Stimulated activated CD4-positive, alpha-beta T cell treated with anti-CD3 and anti-CD28 coated beads, Interleukin-1b, Interleukin-23, amount 100 ng/mL, for 1 hour (primary cell): ENCODE data around the gene C11orf21.

Experiments used
- DNase-seq, 2 donors: peaks; one replicate each; pipeline ENCODE4 v3.0.0-alpha.2; 2020; ENCODE audit warnings: low read depth in 2 of 2

The C11orf21 gene

DNA sequence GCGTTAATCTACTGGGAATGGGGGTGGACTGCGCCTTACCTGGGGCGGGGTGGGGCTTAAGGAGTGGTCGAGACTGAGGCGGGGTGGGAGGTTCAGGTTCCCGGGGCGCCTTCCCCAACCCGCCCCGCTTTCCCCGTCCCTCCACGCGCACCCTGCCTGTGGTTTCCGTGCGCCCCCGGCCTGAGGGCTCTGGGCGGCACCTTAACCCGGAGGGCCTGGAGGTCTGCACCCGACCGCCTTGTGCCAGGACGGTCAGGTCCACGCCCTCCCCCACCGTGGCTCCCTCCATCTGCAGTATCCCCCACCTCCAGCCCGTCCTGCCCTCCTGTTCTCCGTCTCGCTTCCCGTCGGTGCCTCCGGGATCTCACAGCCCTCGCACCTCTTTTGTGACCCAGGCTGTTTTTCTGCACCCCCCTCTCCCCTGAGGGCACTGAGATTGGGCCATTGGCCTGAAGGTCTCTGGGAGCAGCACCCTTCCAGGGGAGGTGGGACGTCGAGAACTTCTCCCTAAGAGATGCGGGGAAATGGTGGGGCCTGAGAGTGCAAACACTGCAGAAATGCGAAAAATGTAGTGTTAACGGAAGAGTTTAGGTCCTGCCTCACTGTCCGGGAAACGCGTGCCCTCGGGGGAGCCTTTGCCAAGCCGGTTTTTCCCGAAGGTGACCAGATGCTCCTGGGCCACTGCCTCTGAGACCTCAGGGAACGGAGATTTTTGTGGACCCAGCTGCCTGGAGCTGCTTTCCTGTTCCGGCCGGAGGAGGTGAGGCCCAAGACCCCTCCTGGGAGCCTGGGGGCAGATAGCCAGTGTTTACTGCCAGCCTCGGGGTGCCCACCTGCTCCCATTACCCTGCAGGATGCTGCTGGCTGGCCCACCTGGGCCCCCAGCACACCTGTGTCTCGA lies 30.1 kb downstream of the C11orf21 start:
- no peak for DNase-seq

DNA sequence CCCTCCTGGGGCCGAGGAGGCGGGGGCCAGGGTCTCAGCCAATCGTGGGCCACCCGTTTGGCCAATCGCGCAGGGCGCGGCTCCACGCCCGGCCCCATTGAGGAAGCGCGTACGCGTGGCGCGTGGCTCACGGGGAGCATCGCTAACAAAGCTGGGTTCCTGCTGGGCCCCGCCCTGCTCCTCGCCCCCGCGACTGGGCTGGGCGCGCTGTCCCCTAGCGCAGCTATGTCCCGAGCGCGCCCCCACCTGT lies 30.7 kb downstream of the C11orf21 start:
- no peak for DNase-seq

DNA sequence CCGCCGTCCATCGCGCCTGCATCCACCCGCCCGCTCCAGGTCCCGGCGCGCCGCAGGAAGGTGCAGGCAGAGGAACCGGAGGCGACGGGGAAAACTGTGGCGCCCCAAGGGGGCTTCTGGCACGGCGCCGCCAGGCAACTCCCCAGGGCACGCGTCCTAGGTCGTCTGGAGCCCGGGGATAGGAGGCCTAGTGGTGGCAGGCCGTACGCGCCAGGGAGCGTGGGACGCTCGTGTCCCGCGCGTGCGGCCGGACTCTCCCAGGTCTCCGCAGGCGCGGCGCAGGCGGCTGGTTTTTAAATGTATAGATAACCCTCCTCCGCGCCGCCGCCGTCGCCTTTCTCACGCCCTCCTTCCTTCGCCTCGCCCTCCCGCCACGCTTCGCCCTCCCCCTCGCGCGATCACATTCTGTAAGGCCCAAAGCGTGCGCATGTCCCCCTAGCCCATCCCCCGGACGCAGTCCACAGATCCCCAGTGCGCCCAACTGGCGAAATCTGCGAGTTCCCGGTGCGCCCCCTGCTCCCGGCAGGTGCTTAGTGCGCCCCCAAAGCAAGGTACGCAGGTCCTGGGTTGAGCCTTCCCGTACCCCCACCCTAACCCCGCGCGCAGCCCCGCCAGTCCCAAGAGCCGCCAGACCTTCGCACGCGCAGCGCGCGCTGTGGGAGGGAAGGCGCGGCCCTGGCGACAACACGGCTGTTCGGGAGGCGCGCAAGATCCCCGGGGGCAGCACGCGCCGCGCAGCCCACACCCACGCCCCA lies 31.2 kb downstream of the C11orf21 start, which contains the start of gene ASCL2:
Gene ASCL2 (minus strand): TSS at position 267 of the 755 bp plus-strand sequence. CDS start 256 bp downstream, at position 11.
- DNase-seq = no peak

DNA sequence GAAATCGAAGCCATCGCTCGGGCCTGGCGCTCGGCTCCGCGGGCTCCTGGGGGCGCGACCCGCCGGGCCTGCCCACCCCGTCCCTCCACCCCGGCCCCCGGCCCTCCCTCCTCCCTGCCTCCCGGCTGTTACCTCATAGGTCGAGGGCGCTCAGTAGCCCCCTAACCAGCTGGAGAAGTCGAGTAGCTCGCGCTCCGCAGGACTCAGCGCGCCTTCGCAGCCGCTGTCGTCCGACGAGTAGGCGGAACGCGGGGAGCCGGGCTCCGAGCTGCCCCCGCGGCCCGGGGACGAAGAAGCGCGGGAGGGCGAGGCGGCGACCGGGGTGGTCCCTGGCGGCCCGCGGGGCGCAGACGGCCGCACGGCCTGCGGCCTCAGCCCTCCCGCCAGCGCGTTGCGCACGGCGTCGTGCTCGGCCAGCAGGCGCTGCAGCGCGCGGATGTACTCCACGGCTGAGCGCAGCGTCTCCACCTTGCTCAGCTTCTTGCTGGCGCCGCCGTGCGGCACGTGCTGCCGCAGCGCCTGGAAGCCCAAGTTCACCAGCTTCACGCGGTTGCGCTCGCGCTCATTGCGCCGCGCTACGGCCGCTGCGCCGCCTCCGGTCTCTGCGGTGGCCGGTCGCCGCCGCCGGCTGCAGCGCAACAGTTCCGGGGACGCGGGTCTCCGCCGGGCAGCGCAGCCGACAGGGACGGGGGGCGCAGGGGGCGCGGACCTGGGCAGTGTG lies 32.0 kb downstream of the C11orf21 start:
- DNase-seq = no peak

DNA sequence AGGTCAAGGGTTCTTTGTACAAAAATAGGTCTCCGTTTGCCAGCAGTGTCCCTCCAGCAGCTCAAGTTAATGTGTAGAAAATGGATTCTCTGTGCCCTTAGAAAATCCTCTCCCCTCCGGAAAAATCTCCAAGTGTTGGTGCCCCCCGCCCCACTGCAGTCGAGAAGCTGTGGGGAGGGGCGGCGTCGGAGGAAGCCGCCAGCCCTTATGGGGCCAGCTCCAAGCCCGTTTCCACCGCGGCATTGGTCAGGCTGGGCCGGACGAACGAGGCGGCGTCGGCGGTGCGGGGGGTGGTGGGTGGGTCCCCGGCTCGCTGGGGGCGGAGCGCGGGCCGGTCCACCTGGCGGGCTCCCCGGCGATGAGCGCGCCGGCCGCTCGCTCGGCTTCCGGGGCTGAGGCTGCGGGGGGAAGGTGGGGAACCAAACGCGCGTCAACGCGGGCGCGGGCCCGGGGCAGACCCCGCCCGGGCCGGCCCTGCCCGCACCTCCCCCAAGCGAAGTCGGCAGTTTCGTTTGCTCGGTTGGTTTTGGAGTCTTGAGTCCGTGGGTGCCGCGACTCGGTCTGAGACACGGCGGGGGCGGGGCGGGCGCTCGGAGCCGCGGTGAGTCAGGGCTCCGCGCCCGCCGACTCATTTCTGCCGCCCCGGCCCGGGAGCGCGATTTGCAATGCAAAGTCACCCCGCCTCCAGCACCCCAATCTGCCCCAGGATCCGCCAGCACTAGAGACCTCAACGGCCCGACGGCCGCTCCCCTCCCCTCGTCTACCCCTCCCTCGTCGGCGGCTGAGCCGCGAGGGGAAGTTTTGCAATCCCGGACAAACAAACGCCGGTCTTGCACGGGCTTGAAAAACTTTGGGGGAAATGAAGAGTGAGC lies 32.8 kb downstream of the C11orf21 start:
- peak; percentile 17 to 73 for DNase-seq

DNA sequence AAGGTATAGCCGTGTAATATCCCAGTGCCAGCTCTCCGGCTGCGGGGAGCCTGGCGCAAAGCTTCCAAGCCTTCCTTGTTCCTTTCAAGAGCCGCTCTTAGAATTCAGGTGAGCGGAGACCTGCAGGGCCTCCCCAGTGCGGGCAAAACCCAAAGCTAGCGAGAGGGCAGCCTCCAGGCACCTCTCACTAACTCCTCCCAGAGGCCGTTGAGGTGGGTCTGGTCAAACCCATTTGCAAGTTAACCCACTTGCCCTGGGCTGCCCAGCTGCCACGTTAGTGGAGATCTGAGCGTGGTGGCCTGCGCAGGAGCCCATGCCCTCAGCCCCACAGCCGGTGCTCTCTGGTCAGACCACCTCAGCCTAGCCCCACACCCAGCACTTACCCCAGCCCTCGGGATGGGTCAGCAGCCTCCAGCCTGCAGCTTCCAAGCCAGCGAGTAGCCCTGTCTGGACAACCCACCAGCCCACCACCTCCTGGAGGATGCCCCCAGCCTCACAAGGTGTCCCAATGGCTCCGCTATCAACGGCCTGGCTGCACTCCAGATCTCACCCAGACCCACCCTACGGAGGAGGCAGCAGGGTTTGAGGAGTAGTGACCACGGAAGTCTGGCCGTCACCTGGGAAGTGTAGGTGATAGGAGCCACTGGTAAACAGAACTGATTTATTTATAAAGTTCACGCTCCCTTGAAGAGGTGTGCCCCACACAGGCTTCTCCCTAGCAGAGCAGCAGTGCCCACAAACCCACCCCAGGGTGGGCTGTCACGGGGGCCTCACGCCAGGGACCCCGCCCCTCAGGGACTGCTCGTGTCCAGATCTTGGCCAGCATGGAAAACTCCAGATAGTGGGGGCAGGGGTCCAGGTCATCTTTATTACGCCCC lies 33.6 kb downstream of the C11orf21 start:
- DNase-seq = no peak

DNA sequence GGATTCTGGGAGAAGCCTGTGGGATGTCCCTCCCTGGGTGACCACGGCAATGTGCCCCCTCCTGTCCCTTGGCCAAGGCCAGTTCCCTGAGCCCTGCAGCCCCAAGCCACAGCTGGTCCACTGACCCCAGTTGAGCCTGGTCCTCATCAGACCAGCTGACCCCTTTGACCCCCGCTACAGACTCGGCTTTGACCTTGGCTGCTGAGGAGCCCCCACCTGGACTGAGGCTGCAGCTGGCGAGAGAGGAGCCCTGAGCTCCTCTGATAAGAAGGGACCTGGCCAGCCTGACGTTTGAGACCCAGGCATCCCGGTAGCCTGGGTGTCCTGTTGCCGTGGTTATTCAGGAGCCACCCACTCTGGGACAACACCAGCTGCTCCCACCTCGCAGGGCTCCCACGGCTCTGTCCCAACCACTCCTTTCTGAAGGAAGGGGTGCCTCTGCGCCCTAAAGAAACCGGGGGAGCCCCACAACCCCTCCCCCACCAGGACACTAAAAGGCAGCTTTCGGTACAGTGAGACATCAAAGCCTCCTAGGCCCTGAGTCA lies 34.3 kb downstream of the C11orf21 start:
- DNase-seq = no peak

DNA sequence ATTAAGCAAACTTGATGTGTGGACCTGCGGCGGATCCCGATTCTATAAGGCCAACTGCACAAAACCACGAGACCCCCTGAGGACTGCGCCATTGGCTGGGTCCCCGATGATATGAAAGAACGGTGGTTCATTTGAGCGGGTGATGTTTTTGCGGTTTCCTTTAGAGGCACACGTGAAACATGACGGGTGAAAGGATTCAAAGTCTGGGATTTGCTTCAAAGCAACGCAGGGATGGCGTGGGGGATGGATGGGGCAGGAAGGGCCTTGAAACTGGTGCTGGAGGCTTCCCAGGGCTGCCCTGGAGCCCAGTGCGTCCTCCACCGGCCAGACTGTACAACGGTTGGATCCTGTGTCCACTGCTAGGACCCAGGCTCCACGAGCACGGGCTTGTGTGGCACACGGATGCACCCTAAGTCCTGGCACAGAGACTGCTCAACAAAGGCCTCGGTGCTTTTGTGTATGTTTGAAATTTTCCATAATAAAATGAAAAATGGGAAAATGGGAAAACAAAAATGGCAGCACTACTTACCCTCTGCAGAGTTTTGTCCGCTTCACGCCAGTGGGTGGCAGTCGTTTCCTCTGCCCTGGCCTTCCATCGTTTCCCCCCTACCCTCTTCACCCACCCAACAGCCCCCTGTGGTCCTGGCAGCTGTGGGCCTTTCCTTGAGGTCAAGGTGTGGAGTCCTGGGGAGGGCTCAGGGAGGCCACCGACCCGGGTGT lies 35.0 kb downstream of the C11orf21 start:
- DNase-seq = no peak

DNA sequence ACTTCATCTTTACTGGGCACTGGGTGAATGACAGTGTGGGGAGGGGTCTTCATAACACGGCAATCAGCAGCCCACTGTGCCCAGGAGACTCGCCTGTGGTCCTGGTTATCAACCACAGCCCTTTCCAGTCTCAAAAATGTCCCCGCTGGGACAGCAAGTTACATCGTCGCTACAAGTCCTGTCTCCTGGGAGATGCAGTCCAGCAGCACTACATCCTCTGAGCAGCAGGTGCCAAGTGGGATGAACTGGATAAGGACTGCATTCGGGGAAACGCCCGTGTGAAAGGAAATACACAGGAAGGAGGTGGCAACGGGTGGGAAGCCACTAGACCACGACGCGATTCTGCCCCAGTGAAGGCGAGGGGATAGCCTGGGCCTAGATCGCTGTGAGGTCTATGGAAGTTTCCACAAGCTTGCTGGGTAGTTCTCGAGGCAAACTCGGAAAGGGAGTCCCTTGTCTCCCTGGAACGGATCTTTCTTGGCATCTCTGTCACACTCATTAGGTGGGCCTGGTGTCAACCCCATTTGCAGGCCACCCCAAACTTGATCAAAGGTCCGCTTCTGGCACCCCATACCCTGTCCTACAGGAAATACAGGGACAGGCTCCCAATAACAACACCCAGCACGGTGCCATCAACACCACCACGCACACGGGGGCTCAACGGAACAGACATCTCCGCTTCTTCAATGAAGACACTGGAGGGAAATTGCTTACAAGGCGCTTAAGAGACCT lies 35.7 kb downstream of the C11orf21 start:
- DNase-seq = no peak

DNA sequence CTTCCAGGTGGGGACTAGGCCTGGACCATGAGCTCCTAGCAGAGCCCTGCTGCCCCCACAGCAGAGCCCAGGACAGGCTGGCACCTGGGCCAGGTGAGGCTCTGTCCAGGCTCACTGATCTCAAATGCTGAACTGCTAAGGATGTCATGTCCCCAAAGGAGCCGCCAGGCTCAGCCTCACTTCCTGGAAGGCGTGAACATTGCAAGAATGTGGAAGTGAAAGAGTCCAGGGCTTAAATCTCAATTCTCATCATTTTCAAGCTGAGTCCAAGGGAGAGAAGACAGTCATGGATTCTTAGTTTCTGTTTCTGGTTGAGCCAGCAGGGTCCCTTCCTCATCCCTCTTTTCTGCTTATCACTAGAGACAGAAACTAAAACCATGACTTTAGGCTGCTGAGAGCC lies 36.3 kb downstream of the C11orf21 start:
- no peak for DNase-seq

DNA sequence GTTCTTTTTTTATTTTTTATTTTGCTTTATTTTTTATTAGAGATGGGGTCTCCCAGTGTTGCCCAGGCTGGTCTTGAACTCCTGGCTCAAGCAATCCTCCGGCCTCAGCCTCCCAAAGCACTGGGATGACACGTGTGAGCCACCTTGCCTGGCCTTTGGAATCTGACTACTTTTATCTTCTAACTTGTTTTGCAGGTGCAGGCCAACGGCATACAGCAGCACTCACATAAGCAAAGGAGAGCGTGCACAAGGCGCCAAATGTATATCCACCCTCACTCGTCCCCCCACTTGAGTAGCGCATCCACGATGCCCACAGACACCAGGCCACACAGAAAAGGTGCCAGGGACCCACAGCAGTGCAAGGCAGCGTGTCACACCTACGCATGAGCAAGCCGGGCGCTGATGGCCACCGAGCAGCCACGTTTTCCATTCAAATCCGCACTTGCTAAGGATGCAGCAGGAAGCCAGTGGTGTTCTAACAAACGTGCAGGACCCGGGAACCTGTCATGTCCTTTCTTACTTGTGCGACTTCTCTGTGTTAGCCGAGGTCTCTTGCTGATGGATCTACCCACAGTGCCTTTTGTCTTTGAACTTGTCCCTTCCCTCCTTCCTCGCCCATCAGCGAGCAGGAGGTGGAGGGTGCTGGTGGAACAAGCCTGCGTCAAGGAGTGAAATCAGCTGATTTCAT lies 37.2 kb downstream of the C11orf21 start:
- DNase-seq = no peak

DNA sequence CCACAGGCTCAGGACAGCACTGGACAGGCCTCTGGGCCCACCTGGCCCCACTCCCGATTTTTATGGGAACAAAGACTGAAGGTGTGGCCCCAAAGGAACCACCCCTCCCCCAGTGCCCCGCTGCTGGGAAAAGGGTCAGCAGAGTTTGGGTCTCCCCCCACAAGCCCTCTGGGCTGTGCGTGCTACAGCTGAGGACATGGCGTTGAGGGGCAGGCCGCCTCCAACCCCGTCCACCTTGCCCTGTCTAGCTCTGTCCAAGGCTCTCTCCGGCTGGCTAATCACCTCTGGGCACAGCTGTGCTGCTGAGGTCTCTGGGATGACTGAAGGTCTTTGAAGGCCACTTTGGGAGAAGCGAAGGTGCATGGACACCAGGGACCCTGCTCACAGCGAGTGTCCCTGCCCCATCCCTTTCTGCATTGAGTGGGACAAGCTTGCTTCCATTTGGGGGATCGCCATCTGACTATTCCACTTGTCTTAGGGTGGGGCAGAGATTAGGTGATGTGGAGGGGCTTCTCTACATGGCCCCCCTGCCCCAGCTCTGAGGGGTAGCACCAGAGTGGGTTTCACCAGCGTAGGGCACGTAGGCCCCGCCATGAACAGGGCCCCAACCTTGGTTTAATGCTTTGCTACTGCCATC lies 37.9 kb downstream of the C11orf21 start:
- DNase-seq = no peak

DNA sequence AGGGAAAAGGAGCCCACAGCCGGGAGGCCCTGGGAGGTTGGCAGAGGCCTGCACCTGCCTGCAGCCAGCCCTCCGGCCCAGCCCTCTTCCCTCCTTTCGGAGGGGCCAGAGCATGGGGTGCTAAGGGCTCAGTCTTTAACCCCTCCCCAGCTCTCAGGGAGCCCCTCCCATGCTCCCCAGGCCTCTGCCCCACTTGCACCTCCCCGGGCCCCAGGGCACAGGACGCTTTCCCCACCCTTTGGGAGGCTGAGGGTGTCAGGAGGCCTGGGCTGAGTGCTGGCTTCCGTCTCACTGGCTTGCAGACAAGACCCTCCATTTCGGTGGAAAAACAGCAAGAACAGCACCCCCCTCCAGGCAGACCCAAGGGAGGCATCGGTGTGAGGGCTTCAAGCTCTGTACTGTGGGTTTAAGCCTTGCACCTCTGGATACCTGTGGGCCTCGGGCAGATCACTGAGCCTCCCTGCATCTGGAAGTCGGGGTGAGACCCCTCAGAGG lies 38.6 kb downstream of the C11orf21 start:
- no peak for DNase-seq

DNA sequence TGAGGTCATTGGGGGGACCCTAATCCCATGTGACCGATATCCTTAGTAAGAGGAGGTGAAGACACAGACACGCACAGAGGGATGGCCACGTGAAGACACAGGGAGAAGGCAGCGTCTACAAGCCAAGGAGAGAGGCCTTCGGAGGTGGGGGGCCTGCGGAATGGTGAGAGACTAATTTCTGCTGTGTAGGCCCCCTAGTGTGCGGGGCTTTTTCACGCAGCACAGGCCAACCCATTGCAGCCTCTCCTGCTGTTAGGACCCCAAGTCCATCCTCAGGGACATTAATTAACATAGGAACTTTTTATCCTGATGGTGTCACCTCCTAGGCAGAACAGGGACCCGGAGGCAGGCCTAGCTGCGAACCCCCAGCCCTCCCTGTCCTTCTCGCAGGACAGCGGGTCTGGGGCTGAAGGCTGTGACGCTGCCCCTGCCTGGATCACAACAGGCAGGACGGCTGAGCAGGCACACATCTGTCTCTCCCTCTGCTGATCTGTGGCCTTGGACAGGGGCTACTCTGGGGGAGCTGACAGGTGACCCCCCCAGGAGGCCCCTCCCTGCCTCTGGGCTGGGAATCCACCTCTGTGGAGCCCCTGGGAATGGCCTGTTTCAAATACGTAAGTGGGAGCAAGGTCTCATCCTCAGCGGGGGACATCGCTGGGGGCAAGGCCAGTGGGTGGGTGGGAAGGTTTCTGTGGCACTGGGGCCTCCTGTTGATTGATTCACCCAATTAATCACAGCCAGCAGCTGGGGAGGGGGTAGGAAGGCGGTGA lies 39.2 kb downstream of the C11orf21 start:
- no peak for DNase-seq

DNA sequence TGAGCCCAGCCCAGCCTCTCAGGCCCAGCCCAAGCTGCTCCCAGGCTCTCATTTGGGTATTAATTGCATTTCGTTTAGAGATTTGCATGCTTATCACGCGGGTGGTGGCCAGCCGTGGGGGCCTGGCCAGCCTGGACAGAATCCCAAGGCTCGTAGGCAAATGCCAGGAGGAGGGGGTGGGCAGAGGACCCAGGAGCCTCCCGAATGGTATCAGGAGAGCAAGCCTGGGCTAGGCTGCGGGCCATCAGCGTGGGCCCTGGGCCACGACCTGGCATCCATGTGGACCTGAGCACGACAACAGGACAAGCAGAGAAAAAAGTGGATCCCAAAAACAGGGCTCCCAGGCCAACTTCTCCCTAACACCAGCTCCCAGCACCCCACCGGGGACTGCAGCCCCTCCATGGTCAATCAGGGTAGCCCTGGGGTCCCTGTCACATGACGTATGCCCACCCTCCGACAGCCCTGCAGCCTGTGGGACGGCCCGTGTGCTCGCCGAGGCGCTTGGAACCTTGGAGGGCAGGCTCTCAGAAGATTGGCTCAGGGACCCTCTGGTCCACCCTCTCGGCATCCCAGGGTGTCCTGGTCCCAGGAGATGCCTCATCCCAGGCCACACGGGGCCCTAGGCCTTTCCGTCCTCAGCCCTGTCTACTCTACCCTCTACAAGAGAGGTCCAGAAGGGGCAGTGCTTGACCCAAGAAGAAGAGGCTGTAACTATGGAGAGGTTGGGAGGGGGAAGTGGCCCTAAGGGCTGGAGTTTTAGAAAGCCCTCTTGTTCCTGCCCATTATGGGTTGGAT lies 40.1 kb downstream of the C11orf21 start:
- DNase-seq = no peak
